NCI-H1417 (cell line): ENCODE data around the gene EEF2.

Experiments used
- DNase-seq, 3 experiments: peaks; one replicate each; lab custom pipeline; 2025; lab: John Stamatoyannopoulos, UW

The EEF2 gene

GRCh38 chr19:3984908-3985642, at the start of gene EEF2:
Gene EEF2, minus strand, starts transcription at chr19:3985463. Its CDS starts 83 bp downstream, at chr19:3985380.
- peak; percentile 93 to 98 (median 96) for DNase-seq

GRCh38 chr19:4034048-4035017, 49.1 kb upstream of the EEF2 start:
- no peak for DNase-seq

- no peak for DNase-seq
Measured at GRCh38 chr19:4033028-4033956, 48.0 kb upstream of the EEF2 start.

- DNase-seq, result peak in 1 of 3 experiments; percentile 11
Measured at GRCh38 chr19:4032436-4032835, 47.2 kb upstream of the EEF2 start.

- DNase-seq, result no peak
Measured at GRCh38 chr19:4031420-4031819, 46.2 kb upstream of the EEF2 start.

GRCh38 chr19:4030981-4031380, 45.7 kb upstream of the EEF2 start:
- no peak for DNase-seq

- DNase-seq, result no peak
Measured at GRCh38 chr19:4030552-4030951, 45.3 kb upstream of the EEF2 start.

- DNase-seq, result no peak
Measured at GRCh38 chr19:4029247-4029614, 44.0 kb upstream of the EEF2 start.

GRCh38 chr19:4028334-4029246, 43.3 kb upstream of the EEF2 start:
- DNase-seq, result no peak

GRCh38 chr19:4027146-4027545, 41.9 kb upstream of the EEF2 start:
- DNase-seq, result no peak

GRCh38 chr19:4025317-4025716, 40.1 kb upstream of the EEF2 start:
- no peak for DNase-seq

- no peak for DNase-seq
Measured at GRCh38 chr19:4023600-4024398, 38.5 kb upstream of the EEF2 start.

GRCh38 chr19:4019578-4019977, 34.3 kb upstream of the EEF2 start:
- DNase-seq, result no peak

GRCh38 chr19:4018775-4019504, 33.7 kb upstream of the EEF2 start:
- DNase-seq, result no peak

GRCh38 chr19:4018140-4018613, 32.9 kb upstream of the EEF2 start:
- DNase-seq, result no peak

GRCh38 chr19:4016903-4017638, 31.8 kb upstream of the EEF2 start:
- no peak for DNase-seq

GRCh38 chr19:4016486-4016885, 31.2 kb upstream of the EEF2 start:
- DNase-seq, result no peak

GRCh38 chr19:4015705-4016402, 30.6 kb upstream of the EEF2 start:
- no peak for DNase-seq
